Right lobe of liver (tissue), 6 donors: ENCODE results near the gene CCDC15. TPM values are rescaled to one million over a fixed set of nuclear protein-coding genes. Genes with fewer than 3 reads are reported as not detected.

Experiments used
- ATAC-seq, 4 donors: fragments of 200-7000 bp; cut with Tn5 transposase; one replicate each; pipeline ENCODE4 v1.9.1; 2020; ENCODE audit warnings: mild to moderate bottlenecking in 4 of 4, moderate library complexity in 4 of 4
- DNase-seq, 3 donors: peaks; one replicate each; pipeline ENCODE4 v3.0.0-alpha.2; 2020
- H3K27ac ChIP-seq, 3 donors: fragments of 200-600 bp; one replicate each; pipeline ENCODE4 v1.8.0; 2022
- H3K27me3 ChIP-seq, 2 donors: fragments of 200-600 bp; one replicate each; pipeline ENCODE4 v1.8.0; 2022
- H3K36me3 ChIP-seq, 4 donors: fragments of 200-600 bp; sonication (generic) in 1 of 4; one replicate each; pipeline versions ENCODE4 v1.5.1 to v1.8.0; 2017 to 2022; ENCODE audit warnings: control low read depth in 1 of 4
- H3K4me1 ChIP-seq, 4 donors: fragments of 200-600 bp; sonication (generic) in 1 of 4; one replicate each; pipeline versions ENCODE4 v1.5.1 to v1.8.0; 2017 to 2022; ENCODE audit warnings: control low read depth in 1 of 4
- H3K4me3 ChIP-seq, 3 donors: fragments of 200-600 bp; one replicate each; pipeline ENCODE4 v1.8.0; 2022
- H3K9me3 ChIP-seq, 4 donors: fragments of 200-600 bp; sonication (generic) in 1 of 4; one replicate each; pipeline versions ENCODE4 v1.5.1 to v1.8.0; 2017 to 2022; ENCODE audit warnings: control low read depth in 1 of 4
- POLR2A ChIP-seq: fragments of 450-650 bp; IDR thresholded peaks from one replicate; pipeline ENCODE4 v1.6.1; 2017; ENCODE audit warnings: antibody characterized with exemption, mild to moderate bottlenecking
- WGBS: methylation state at CpG from one replicate; pipeline ENCODE4 v1.1.6; 2018; ENCODE audit warnings: low coverage, low lambda C conversion rate; ENCODE audit not compliant: insufficient coverage; ENCODE audit errors: missing lambda C conversion rate; 5-methylcytosine and 5-hydroxymethylcytosine counted together
- intact Hi-C, 2 donors: fragments of 100-400 bp; cut with DNase I; formaldehyde crosslinking; loops; one replicate each; pipeline versions ENCODE4 v1.11.2 to v1.14.1; 2022
- total RNA-seq, 6 experiments: library from RNA; depleted of rRNA in 2 of 6; stranded (reverse); fragments of >200 nt in 2 of 6; fragmentation: NEBNext Ultra II Directional in 3 of 6; extraction: Animal tissue kit (Norgen Biotek cat#: 25700) in 3 of 6; gene quantifications; one replicate each; pipeline versions ENCODE4 v1.1.0 to v1.2.4, GENCODE V29; 2016 to 2023
- TF ChIP-seq, protein P1 (sequence below), 4 donors: fragments of 200-600 bp in 3 of 4; fragments of 450-650 bp in 1 of 4; IDR thresholded peaks; one replicate each; pipeline versions ENCODE4 v1.5.1 to v1.8.0; 2016 to 2022; ENCODE audit warnings: antibody characterized with exemption in 4 of 4, mild to moderate bottlenecking in 2 of 4
- donor health status: DM: no; HTN: yes; CAD: no.
- donor health status: DM: no; HTN: no; CAD: no.
- donor health status: DM: no; HTN: no; CAD: no.
- donor health status: DM: no; HTN: yes; CAD: no.
- donor health status: DM: no; HTN: yes; CAD: no.

The CCDC15 gene
- total RNA-seq, 6 experiments from 2014 or later: 0.57 to 1.8 (median 0.70) TPM

DNA sequence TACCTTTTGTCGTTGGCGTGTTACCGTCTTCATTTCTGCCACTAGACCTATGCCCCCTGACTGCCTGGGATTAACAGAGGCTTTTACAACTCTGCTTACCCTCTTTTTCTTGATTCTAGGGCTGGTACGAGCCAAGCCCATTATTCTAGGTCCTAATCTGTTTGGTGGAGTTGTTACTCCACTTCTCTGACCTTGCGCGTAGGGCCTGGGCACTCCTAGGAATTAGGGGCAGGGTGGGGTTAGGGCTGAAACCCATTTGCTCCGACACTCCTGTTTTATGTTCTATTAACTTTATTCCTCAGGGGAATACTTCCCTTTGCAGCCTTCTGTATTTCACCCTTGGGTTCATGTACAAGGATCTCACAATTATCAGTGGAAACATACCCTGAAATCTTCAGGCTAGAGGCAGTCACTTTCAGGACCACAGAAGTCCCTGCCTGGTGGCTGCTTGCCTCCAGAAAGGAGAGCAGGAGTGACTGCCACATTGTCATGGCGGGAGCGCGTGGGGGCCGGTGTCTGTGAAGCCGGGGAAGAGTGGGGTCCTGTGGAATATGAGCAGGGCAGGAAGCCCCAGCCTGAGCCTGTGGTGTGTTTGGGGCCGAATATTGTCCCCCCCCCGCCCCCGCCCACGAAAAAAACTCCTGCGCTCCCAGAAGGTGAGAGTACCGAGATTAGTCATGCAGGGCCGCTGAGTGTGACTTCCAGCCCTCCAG lies 108.4 kb downstream of the CCDC15 start:
- ATAC-seq (peak; percentile 2 to 31 (median 6)), DNase-seq (no peak)
- 89% methylated on average over 7 of the region's 19 CpGs for WGBS
- Histone ChIP-seq H3K27me3 (no peaks in the 10 kb centered on the region), H3K27ac (peak overlapping the region; percentile 13 to 65 (median 52)), H3K36me3 (no peaks in the 10 kb centered on the region), H3K4me3 (peak overlapping the region; percentile 58 to 62 (median 60)), H3K9me3 (no peaks in the 10 kb centered on the region), H3K4me1 (peaks cover 0 to 8% (median 4%) of the 10 kb centered on the region in 4 donors)
- no peak for TF ChIP-seq POLR2A
- TF ChIP-seq, protein P1, sequence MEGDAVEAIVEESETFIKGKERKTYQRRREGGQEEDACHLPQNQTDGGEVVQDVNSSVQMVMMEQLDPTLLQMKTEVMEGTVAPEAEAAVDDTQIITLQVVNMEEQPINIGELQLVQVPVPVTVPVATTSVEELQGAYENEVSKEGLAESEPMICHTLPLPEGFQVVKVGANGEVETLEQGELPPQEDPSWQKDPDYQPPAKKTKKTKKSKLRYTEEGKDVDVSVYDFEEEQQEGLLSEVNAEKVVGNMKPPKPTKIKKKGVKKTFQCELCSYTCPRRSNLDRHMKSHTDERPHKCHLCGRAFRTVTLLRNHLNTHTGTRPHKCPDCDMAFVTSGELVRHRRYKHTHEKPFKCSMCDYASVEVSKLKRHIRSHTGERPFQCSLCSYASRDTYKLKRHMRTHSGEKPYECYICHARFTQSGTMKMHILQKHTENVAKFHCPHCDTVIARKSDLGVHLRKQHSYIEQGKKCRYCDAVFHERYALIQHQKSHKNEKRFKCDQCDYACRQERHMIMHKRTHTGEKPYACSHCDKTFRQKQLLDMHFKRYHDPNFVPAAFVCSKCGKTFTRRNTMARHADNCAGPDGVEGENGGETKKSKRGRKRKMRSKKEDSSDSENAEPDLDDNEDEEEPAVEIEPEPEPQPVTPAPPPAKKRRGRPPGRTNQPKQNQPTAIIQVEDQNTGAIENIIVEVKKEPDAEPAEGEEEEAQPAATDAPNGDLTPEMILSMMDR (IDR thresholded peaks at IDR 0.05): no peak
- intact Hi-C loops: no loop called here

DNA sequence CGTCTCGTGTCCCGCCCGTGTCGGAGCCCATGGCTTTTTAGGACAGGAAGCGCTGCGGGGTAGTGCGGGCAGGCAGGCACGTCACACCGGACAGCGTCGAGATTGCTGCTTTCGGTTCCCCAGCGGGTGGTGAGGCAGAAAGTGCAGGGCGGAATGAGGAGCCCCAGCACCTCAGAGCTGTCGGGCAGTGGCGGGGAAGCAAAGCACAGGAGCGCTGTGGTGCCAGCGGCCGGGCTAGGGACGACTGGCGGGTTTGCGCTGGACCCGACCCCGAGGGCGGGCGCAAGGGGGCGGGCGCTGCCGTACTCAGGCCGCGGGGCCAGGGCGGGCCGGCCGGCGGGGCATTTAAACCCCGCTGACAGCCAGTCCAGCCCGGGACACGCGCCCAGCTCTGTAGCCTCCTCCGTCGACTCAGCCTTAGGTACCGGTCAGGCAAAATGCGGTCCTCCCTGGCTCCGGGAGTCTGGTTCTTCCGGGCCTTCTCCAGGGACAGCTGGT lies 109.0 kb downstream of the CCDC15 start, which contains the start of gene SLC37A2:
Gene SLC37A2 (plus strand): TSS at position 375 of the 498 bp plus-strand sequence. CDS start 63 bp downstream, at position 438.
- peak; percentile 82 for TF ChIP-seq POLR2A
- TF ChIP-seq, protein P1 (IDR thresholded peaks at IDR 0.05): peak; percentile 25 to 50 (median 40)
- WGBS: 2% methylated on average over 18 of the region's 46 CpGs
- ATAC-seq: peak; percentile 96 to 98 (median 97)
- peak; percentile 80 to 87 (median 85) for DNase-seq
- peak within 1 kb of the TSS; percentile 13 to 65 (median 52) for H3K27ac ChIP-seq
- H3K36me3 ChIP-seq: no peaks in the 10 kb centered on the region
- peak within 1 kb of the TSS; percentile 58 to 62 (median 60) for H3K4me3 ChIP-seq
- no peaks in the 10 kb centered on the region for H3K27me3 ChIP-seq
- H3K9me3 ChIP-seq: no peaks in the 10 kb centered on the region
- peaks cover 0 to 8% (median 4%) of the 10 kb centered on the region in 4 donors for H3K4me1 ChIP-seq
- intact Hi-C loops: no loop called here

DNA sequence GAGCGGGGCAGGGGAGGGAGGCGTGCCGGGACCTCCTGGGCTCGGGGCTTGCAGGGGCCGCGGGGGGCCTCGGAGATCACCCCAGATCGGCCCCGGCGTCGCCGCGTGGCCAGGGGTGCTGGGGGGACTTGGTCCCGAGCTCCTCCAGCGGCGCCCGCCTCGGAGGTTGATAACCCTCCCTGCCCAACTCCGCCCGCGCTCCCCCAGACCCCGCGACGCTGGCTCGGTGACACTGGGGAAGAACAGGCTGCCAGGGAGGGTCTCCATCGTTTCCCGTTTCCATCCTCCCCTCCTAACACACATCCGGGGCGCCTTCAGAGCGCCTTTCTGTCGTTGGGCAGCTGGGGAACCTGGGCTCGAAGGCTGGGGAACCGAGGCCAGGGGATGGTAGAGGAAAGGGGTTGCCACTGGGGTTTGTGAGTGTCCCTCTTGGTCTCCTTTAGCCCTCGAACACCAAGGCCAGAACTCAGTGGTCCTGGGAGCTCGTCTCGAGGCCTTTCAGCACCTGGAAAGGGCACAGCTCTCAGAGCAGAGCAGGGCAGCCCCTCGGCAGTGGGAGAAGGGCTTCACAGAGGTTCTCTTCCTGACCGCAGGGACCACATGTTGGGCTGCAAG lies 109.5 kb downstream of the CCDC15 start:
- Histone ChIP-seq H3K36me3 (no peaks in the 10 kb centered on the region), H3K4me1 (peaks cover 0 to 8% (median 4%) of the 10 kb centered on the region in 4 donors), H3K27me3 (no peaks in the 10 kb centered on the region), H3K27ac (peak overlapping the region; percentile 13 to 65 (median 52)), H3K4me3 (peak overlapping the region; percentile 58 to 62 (median 60)), H3K9me3 (no peaks in the 10 kb centered on the region)
- DNase-seq (no peak), ATAC-seq (peak in 1 of 4 donors; percentile 2)
- no peak for TF ChIP-seq POLR2A
- TF ChIP-seq, protein P1 (IDR thresholded peaks at IDR 0.05): no peak
- intact Hi-C loops: no loop called here
- WGBS: 48% methylated on average over 3 of the region's 38 CpGs

DNA sequence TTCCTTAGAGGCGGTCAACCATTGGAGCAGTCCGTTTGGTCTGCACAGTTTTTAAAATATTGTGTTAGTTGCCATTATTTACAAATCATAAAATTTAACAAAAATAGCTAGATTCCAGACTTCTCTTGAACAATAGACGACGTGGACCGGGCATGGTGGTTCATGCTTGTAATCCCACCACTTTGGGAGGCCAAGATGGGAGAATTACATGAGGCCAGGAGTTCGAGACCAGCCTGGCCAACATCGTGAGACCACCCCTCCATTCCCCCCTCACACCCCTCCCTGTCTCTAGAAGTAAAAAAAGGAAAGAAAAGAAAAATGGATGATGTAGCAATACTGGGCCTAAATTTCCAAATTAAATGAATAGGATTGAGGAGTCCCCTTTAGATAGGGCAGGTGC lies 110.1 kb downstream of the CCDC15 start:
- no peak for ATAC-seq
- Histone ChIP-seq H3K36me3 (no peaks in the 10 kb centered on the region), H3K27me3 (no peaks in the 10 kb centered on the region), H3K9me3 (no peaks in the 10 kb centered on the region), H3K27ac (no peak overlapping the region), H3K4me3 (peak overlapping the region in 1 of 3 donors; percentile 62), H3K4me1 (peaks cover 0 to 8% (median 4%) of the 10 kb centered on the region in 4 donors)
- intact Hi-C loops: no loop called here
- DNase-seq: no peak
- no peak for TF ChIP-seq POLR2A
- TF ChIP-seq, protein P1 (IDR thresholded peaks at IDR 0.05): no peak
- WGBS: 88% methylated on average over 5 of the region's 7 CpGs
